NT2/D1 (cell line): ENCODE measurements around the gene IRAG1.

ENCODE experiments used
- YY1 ChIP-seq: IDR thresholded peaks from 2 replicates; pipeline ENCODE4 v1.6.1; 2011; ENCODE audit not compliant: insufficient read length, insufficient read depth
- ZNF274 ChIP-seq: IDR thresholded peaks from 2 replicates; pipeline ENCODE4 v1.6.1; 2011; ENCODE audit warnings: mild to moderate bottlenecking, low read depth, low read length

DNA sequence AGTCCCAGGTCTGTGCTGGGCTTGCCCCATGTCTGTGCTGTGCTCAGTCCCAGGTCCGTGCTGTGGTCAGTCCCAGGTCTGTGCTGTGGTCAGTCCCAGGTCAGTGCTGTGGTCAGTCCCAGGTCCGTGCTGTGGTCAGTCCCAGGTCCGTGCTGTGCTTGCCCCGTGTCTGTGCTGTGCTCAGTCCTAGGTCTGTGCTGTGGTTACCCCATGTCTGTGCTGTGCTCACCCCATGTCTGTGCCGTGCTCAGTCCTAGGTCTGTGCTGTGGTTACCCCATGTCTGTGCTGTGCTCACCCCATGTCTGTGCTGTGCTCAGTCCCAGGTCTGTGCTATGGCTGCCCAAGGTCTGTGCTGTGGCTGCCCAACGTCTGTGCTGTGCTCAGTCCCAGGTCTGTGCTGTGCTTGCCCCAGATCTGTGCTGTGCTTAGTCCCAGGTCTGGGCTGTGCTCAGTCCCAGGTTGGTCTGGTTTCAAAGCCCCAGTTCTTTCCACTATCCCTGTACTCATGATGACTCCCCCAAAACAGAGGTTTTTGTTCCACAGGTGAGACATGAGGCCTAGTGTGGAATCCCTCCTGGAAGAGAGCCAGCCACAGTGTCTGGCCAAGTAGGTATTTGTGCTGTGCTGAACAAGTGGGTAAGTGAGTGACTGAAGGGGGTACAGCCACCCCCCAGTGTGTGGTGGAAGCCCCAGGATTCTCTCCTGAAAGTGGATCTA lies 34.8 kb downstream of the IRAG1 start:
- no peak for TF ChIP-seq ZNF274
- TF ChIP-seq YY1: no peak
